Mucosa of rectum (tissue), 2 donors: ENCODE measurements around the gene TMEM234.

Experiments used
- H3K27ac ChIP-seq, 2 donors: one replicate each; pipeline ENCODE4 v1.7.0; 2013; ENCODE audit warnings: inconsistent platforms in 2 of 2, low read depth in 2 of 2, low read length in 2 of 2
- H3K27me3 ChIP-seq, 2 donors: one replicate each; pipeline ENCODE4 v1.7.0; 2013; ENCODE audit warnings: low read length in 2 of 2; ENCODE audit not compliant: control insufficient read depth in 2 of 2, insufficient read depth in 2 of 2
- H3K36me3 ChIP-seq, 2 donors: one replicate each; pipeline ENCODE4 v1.7.0; 2013; ENCODE audit warnings: low read length in 2 of 2; ENCODE audit not compliant: control insufficient read depth in 2 of 2, insufficient read depth in 2 of 2
- H3K4me1 ChIP-seq, 2 donors: one replicate each; pipeline ENCODE4 v1.7.0; 2013; ENCODE audit warnings: low read length in 2 of 2, mild to moderate bottlenecking in 1 of 2; ENCODE audit not compliant: control insufficient read depth in 2 of 2, insufficient read depth in 2 of 2
- H3K4me3 ChIP-seq, 2 donors: one replicate each; pipeline ENCODE4 v1.7.0; 2013; ENCODE audit warnings: low read length in 2 of 2
- H3K9ac ChIP-seq, 2 donors: one replicate each; pipeline ENCODE4 v1.7.0; 2013; ENCODE audit warnings: low read length in 2 of 2, low read depth in 1 of 2, mild to moderate bottlenecking in 1 of 2
- H3K9me3 ChIP-seq, 2 donors: one replicate each; pipeline ENCODE4 v1.7.0; 2013; ENCODE audit warnings: low read length in 2 of 2; ENCODE audit not compliant: control insufficient read depth in 2 of 2
- donor health status: healthy.
- donor health status: Normal muscosa, but diverticular disease.

The TMEM234 gene

GRCh38 chr1:32200226-32201010, 21.7 kb downstream of the TMEM234 start, which contains the start of gene CCDC28B:
Gene CCDC28B, plus strand, starts transcription at chr1:32200595. Its CDS starts 1,341 bp downstream, at chr1:32201936.
- Histone ChIP-seq H3K36me3 (peaks cover 6 to 23% of the 10 kb centered on the region in 2 donors), H3K4me3 (peak within 1 kb of the TSS; percentile 73 to 83), H3K9ac (peak within 1 kb of the TSS; percentile 48 to 61), H3K27ac (peak within 1 kb of the TSS; percentile 70 to 79), H3K27me3 (no peaks in the 10 kb centered on the region), H3K4me1 (peaks cover 16 to 19% of the 10 kb centered on the region in 2 donors), H3K9me3 (no peaks in the 10 kb centered on the region)

GRCh38 chr1:32199717-32200072, 22.5 kb downstream of the TMEM234 start:
- Histone ChIP-seq H3K4me3 (peak overlapping the region in 1 of 2 donors; percentile 73), H3K4me1 (peaks cover 12 to 14% of the 10 kb centered on the region in 2 donors), H3K9me3 (no peaks in the 10 kb centered on the region), H3K36me3 (peaks cover 13 to 30% of the 10 kb centered on the region in 2 donors), H3K9ac (peak overlapping the region in 1 of 2 donors; percentile 19), H3K27ac (peak overlapping the region; percentile 70 to 79), H3K27me3 (no peaks in the 10 kb centered on the region)

DNA sequence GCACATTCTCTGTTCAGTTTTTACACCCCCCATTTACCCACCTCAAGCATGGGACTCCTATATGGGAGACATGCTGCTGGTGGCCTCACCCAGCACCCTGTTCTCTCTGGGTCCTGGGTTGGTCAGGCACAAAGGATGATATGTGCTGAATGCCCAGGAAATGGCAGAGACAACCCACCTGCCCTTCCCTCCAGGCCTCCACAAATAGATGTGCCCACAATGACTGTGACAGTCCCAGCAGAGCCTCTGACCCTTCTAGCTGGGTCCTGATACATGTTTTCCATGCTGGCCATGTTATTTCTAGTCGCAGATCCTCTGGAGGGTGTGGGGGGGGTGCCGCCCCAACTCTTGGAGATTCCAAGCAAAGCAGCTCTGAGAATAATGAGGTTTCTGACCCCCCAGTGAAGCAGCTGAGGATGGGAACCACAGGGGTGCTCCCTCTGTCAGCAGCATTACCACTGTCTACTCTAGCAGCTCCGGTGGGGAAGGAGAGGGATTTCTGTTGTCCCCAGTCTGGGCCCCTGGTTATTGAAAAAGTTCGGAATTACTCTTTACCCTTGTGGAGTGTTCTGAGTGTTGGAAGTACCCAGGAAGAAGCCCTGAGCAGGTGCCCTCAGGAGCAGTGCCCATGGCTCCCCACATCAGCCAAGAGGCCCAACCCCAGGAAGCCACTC, 23.0 kb downstream of the TMEM234 start:
- peaks cover 12 to 14% of the 10 kb centered on the region in 2 donors for H3K4me1 ChIP-seq
- H3K27ac ChIP-seq = no peak overlapping the region
- H3K9ac ChIP-seq = no peak overlapping the region
- no peaks in the 10 kb centered on the region for H3K9me3 ChIP-seq
- no peaks in the 10 kb centered on the region for H3K27me3 ChIP-seq
- peaks cover 19 to 36% of the 10 kb centered on the region in 2 donors for H3K36me3 ChIP-seq
- H3K4me3 ChIP-seq = no peak overlapping the region

- H3K9ac ChIP-seq = no peak overlapping the region
- H3K36me3 ChIP-seq = peaks cover 26 to 42% of the 10 kb centered on the region in 2 donors
- no peak overlapping the region for H3K4me3 ChIP-seq
- H3K9me3 ChIP-seq = no peaks in the 10 kb centered on the region
- H3K27ac ChIP-seq = no peak overlapping the region
- peaks cover 12 to 14% of the 10 kb centered on the region in 2 donors for H3K4me1 ChIP-seq
- H3K27me3 ChIP-seq = no peaks in the 10 kb centered on the region
Measured at GRCh38 chr1:32198237-32199042, 23.7 kb downstream of the TMEM234 start.

DNA sequence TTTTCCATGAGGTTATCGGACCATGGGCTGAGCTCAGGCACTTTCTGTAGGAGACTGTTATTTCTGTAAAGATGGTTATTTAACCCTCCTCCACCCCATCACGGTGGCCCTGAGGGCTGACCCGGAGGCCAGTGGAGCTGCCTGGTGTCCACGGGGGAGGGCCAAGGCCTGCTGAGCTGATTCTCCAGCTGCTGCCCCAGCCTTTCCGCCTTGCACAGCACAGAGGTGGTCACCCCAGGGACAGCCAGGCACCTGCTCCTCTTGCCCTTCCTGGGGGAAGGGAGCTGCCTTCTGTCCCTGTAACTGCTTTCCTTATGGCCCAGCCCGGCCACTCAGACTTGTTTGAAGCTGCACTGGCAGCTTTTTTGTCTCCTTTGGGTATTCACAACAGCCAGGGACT, 24.3 kb downstream of the TMEM234 start:
- no peak overlapping the region for H3K4me3 ChIP-seq
- no peak overlapping the region for H3K9ac ChIP-seq
- H3K27me3 ChIP-seq = no peaks in the 10 kb centered on the region
- H3K4me1 ChIP-seq = peaks cover 12 to 14% of the 10 kb centered on the region in 2 donors
- H3K9me3 ChIP-seq = no peaks in the 10 kb centered on the region
- H3K27ac ChIP-seq = no peak overlapping the region
- peaks cover 32 to 48% of the 10 kb centered on the region in 2 donors for H3K36me3 ChIP-seq

- Histone ChIP-seq H3K36me3 (peaks cover 39 to 55% of the 10 kb centered on the region in 2 donors), H3K9ac (no peak overlapping the region), H3K27me3 (no peaks in the 10 kb centered on the region), H3K4me1 (peaks cover 12 to 14% of the 10 kb centered on the region in 2 donors), H3K27ac (no peak overlapping the region), H3K4me3 (no peak overlapping the region), H3K9me3 (no peaks in the 10 kb centered on the region)
Measured at GRCh38 chr1:32197074-32197473, 25.1 kb downstream of the TMEM234 start.

GRCh38 chr1:32195972-32196823, 26.0 kb downstream of the TMEM234 start:
- Histone ChIP-seq H3K4me1 (peaks cover 6 to 9% of the 10 kb centered on the region in 2 donors), H3K27ac (no peak overlapping the region), H3K36me3 (peaks cover 48 to 64% of the 10 kb centered on the region in 2 donors), H3K27me3 (no peaks in the 10 kb centered on the region), H3K9ac (no peak overlapping the region), H3K4me3 (no peak overlapping the region), H3K9me3 (no peaks in the 10 kb centered on the region)

DNA sequence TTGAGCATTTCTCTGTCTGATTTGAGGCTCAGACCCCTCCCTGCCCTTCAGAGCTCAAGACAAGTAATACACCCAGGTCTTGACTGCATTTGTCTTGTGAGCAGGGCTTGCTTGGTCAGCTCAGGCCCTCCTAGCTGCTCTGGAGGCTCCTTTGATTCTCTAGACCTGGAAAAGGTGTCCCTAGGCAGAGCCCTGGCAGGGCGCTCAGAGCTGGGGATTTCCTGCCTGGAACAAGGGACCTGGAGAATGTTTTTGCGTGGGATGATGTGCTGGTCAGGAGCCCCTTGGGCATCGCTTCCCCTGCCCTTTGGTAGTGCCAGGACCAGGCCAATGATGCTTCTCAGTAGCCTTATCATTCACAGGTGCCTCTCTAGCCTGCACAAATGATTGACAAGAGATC, 26.6 kb downstream of the TMEM234 start:
- Histone ChIP-seq H3K27ac (no peak overlapping the region), H3K9ac (no peak overlapping the region), H3K27me3 (no peaks in the 10 kb centered on the region), H3K4me1 (peaks cover 4 to 6% of the 10 kb centered on the region in 2 donors), H3K36me3 (peaks cover 53 to 69% of the 10 kb centered on the region in 2 donors), H3K9me3 (no peaks in the 10 kb centered on the region), H3K4me3 (no peak overlapping the region)

DNA sequence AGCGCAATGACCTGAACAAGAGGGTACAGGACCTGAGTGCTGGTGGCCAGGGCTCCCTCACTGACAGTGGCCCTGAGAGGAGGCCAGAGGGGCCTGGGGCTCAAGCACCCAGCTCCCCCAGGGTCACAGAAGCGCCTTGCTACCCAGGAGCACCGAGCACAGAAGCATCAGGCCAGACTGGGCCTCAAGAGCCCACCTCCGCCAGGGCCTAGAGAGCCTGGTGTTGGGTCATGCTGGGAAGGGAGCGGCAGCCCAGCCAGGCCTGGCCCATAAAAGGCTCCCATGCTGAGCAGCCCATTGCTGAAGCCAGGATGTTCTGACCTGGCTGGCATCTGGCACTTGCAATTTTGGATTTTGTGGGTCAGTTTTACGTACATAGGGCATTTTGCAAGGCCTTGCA, 27.2 kb downstream of the TMEM234 start:
- no peaks in the 10 kb centered on the region for H3K9me3 ChIP-seq
- H3K27ac ChIP-seq = no peak overlapping the region
- H3K27me3 ChIP-seq = no peaks in the 10 kb centered on the region
- peaks cover 2 to 3% of the 10 kb centered on the region in 2 donors for H3K4me1 ChIP-seq
- peaks cover 58 to 74% of the 10 kb centered on the region in 2 donors for H3K36me3 ChIP-seq
- H3K4me3 ChIP-seq = no peak overlapping the region
- H3K9ac ChIP-seq = no peak overlapping the region
